Measurements from ENCODE around the gene RERE. TPM values are rescaled to one million over a fixed set of nuclear protein-coding genes. Genes with fewer than 3 reads are reported as not detected.

The RERE gene
- total RNA-seq, 2 donors from 2014 or later, result 96.0 to 105 TPM

- H3K4me1 ChIP-seq, result peaks cover 11% of the 10 kb centered on the region
- H3K27me3 ChIP-seq, result no peaks in the 10 kb centered on the region
- TF ChIP-seq CTCF (IDR thresholded peaks at IDR 0.05), result no peak
- H3K4me3 ChIP-seq, result no peak overlapping the region
- no peak for DNase-seq
- H3K27ac ChIP-seq, result peak overlapping the region; percentile 61
- H3K36me3 ChIP-seq, result no peaks in the 10 kb centered on the region
- intact Hi-C loops (cut with DNase I), result no loop called here
- peak overlapping the region in 1 of 2 donors; percentile 60 for H3K9ac ChIP-seq (ENCODE audit: low read depth in 2 of 2, low read length in 2 of 2)
- no peaks in the 10 kb centered on the region for H3K9me3 ChIP-seq
Observed at GRCh38 chr1:8679929-8680663, 137.3 kb downstream of the RERE start.

- Histone ChIP-seq H3K36me3 (no peaks in the 10 kb centered on the region), H3K27me3 (no peaks in the 10 kb centered on the region), H3K27ac (no peak overlapping the region), H3K4me1 (peaks cover 11% of the 10 kb centered on the region), H3K9me3 (no peaks in the 10 kb centered on the region), H3K9ac (ENCODE audit: low read depth in 2 of 2, low read length in 2 of 2) (peak overlapping the region in 1 of 2 donors; percentile 44), H3K4me3 (no peak overlapping the region)
- no peak for TF ChIP-seq CTCF (IDR thresholded peaks at IDR 0.05)
- intact Hi-C loops (cut with DNase I), result no loop called here
- DNase-seq, result no peak
Observed at GRCh38 chr1:8679395-8679800, 138.0 kb downstream of the RERE start.

GRCh38 chr1:8678673-8679394, 138.6 kb downstream of the RERE start:
- Histone ChIP-seq H3K27me3 (no peaks in the 10 kb centered on the region), H3K9me3 (no peaks in the 10 kb centered on the region), H3K36me3 (no peaks in the 10 kb centered on the region), H3K4me1 (peaks cover 11% of the 10 kb centered on the region), H3K27ac (no peak overlapping the region), H3K4me3 (no peak overlapping the region), H3K9ac (ENCODE audit: low read depth in 2 of 2, low read length in 2 of 2) (no peak overlapping the region)
- DNase-seq, result no peak
- intact Hi-C loops (cut with DNase I), result no loop called here
- no peak for TF ChIP-seq CTCF (IDR thresholded peaks at IDR 0.05)

- Histone ChIP-seq H3K4me1 (peaks cover 11% of the 10 kb centered on the region), H3K36me3 (no peaks in the 10 kb centered on the region), H3K9ac (ENCODE audit: low read depth in 2 of 2, low read length in 2 of 2) (no peak overlapping the region), H3K4me3 (no peak overlapping the region), H3K27me3 (no peaks in the 10 kb centered on the region), H3K9me3 (no peaks in the 10 kb centered on the region), H3K27ac (no peak overlapping the region)
- no peak for DNase-seq
- no peak for TF ChIP-seq CTCF (IDR thresholded peaks at IDR 0.05)
- intact Hi-C loops (cut with DNase I), result no loop called here
Observed at GRCh38 chr1:8677782-8678181, 139.7 kb downstream of the RERE start.

- H3K36me3 ChIP-seq, result no peaks in the 10 kb centered on the region
- DNase-seq, result no peak
- H3K9me3 ChIP-seq, result no peaks in the 10 kb centered on the region
- no peak for TF ChIP-seq CTCF (IDR thresholded peaks at IDR 0.05)
- intact Hi-C loops (cut with DNase I), result no loop called here
- no peaks in the 10 kb centered on the region for H3K27me3 ChIP-seq
- peaks cover 11% of the 10 kb centered on the region for H3K4me1 ChIP-seq
- no peak overlapping the region for H3K27ac ChIP-seq
- H3K9ac ChIP-seq (ENCODE audit: low read depth in 2 of 2, low read length in 2 of 2), result no peak overlapping the region
- H3K4me3 ChIP-seq, result no peak overlapping the region
Observed at GRCh38 chr1:8676813-8677212, 140.6 kb downstream of the RERE start.
